GM18499 (cell line): ENCODE measurements around the gene LYSMD1.
"Not testable (repeated sequence)": the region's sequence is repeated elsewhere in the genome, so short reads cannot be mapped to it uniquely, and the experiment has no call there.

Experiments
- ATAC-seq: cut with Tn5 transposase; IDR thresholded peaks from one replicate; pipeline ENCODE4 v1.9.1; 2021; ENCODE audit warnings: moderate number of reproducible peaks; ENCODE audit not compliant: insufficient read depth, unreplicated experiment

The LYSMD1 gene

GRCh38 chr1:151165738-151166504 lies at the start of gene LYSMD1, which contains the start of gene SCNM1:
LYSMD1 (minus strand) TSS chr1:151165902; CDS start chr1:151165258, 644 bp downstream.
SCNM1 (plus strand) TSS chr1:151166144; CDS start chr1:151166153, 9 bp downstream.
- ATAC-seq: peak; percentile 79

- no peak for ATAC-seq
Observed at GRCh38 chr1:151213560-151213959, 47.9 kb upstream of the LYSMD1 start.

- ATAC-seq: no peak
Observed at GRCh38 chr1:151211972-151212705, 46.4 kb upstream of the LYSMD1 start.

GRCh38 chr1:151210830-151211229 lies 45.1 kb upstream of the LYSMD1 start:
- no peak for ATAC-seq

- ATAC-seq: not testable (repeated sequence)
Observed at GRCh38 chr1:151205381-151205965, 39.8 kb upstream of the LYSMD1 start.

- ATAC-seq: no peak
Observed at GRCh38 chr1:151199873-151200581, 34.3 kb upstream of the LYSMD1 start.

- peak; percentile 85 for ATAC-seq
Observed at GRCh38 chr1:151198254-151199127, 32.8 kb upstream of the LYSMD1 start, which contains the start of gene PIP5K1A. PIP5K1A (plus strand) TSS chr1:151198552; CDS start chr1:151198997, 445 bp downstream.

GRCh38 chr1:151197863-151198253 lies 32.2 kb upstream of the LYSMD1 start:
- ATAC-seq: no peak

- no peak for ATAC-seq
Observed at GRCh38 chr1:151196292-151196800, 30.6 kb upstream of the LYSMD1 start.

GRCh38 chr1:151194894-151195594 lies 29.3 kb upstream of the LYSMD1 start:
- ATAC-seq: not testable (repeated sequence)

GRCh38 chr1:151193856-151194255 lies 28.2 kb upstream of the LYSMD1 start:
- no peak for ATAC-seq

GRCh38 chr1:151193304-151193703 lies 27.6 kb upstream of the LYSMD1 start:
- no peak for ATAC-seq

GRCh38 chr1:151192047-151192446 lies 26.3 kb upstream of the LYSMD1 start:
- no peak for ATAC-seq

GRCh38 chr1:151189637-151190445 lies 24.1 kb upstream of the LYSMD1 start, which contains the start of gene VPS72:
VPS72 (minus strand) TSS chr1:151190197; CDS start chr1:151190121, 76 bp downstream.
- peak; percentile 67 for ATAC-seq

- not testable (repeated sequence) for ATAC-seq
Observed at GRCh38 chr1:151188667-151189066, 23.0 kb upstream of the LYSMD1 start.

- ATAC-seq: no peak
Observed at GRCh38 chr1:151187205-151187604, 21.5 kb upstream of the LYSMD1 start.

- no peak for ATAC-seq
Observed at GRCh38 chr1:151184211-151184610, 18.5 kb upstream of the LYSMD1 start.
